Mammary epithelial cell (primary cell): ENCODE results near the gene TNXB.
"Not testable (repeated sequence)": the region's sequence is repeated elsewhere in the genome, so short reads cannot be mapped to it uniquely, and the experiment has no call there.

Experiments used
- CTCF ChIP-seq, 2 donors: IDR thresholded peaks in 1 of 2; conservative IDR thresholded peaks in 1 of 2; 2 replicates each; pipeline ENCODE4 v1.5.1; 2011 to 2012; ENCODE audit warnings: inconsistent platforms in 2 of 2, low read length in 2 of 2, mild to moderate bottlenecking in 2 of 2, control low read depth in 1 of 2, low read depth in 1 of 2; ENCODE audit not compliant: insufficient read depth in 1 of 2; ENCODE audit errors: extremely low read depth in 1 of 2
- EZH2 ChIP-seq: IDR thresholded peaks from 2 replicates; pipeline ENCODE4 v1.6.1; 2012; ENCODE audit warnings: low read length, inconsistent platforms, borderline replicate concordance

GRCh38 chr6:32028631-32029030 lies 80.5 kb downstream of the TNXB start:
- not testable (repeated sequence) for TF ChIP-seq CTCF (conservative IDR thresholded peaks at IDR 0.05 in 1 of 2, IDR thresholded peaks at IDR 0.05 in 1 of 2; ENCODE audit: extremely low read depth in 1 of 2, insufficient read depth in 1 of 2, low read depth in 1 of 2, low read length in 2 of 2); EZH2
